Measurements from ENCODE around the gene PIP5K1B.
A peak's percentile ranks its signal among the peaks of the same experiment; 100 is the strongest.

PIP5K1B gene

DNA sequence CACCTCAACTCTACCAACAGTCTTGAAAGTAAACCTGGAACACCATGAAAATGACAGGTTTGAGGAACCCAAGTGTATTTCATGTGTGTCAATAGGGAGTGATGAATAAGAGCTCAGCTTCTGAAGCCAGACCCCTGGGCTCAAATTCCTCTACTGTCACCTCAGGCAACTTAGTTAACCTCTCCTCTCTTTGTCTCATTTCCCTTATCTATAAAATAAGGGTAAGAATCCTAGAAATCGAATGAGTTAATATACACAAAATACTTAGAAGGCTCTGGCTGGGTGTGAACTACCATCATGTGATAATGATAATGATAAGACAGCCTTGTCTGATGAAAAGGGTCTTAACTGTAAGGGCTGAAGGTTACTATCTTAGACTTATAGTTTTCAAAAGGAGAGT is 66.3 kb downstream of the PIP5K1B start:
- DNase-seq (ENCODE audit: low read depth): no peak
- no peak for TF ChIP-seq CTCF (conservative IDR thresholded peaks at IDR 0.05; ENCODE audit: control insufficient read depth, insufficient read depth, low read depth, low read length)
- H3K4me3 ChIP-seq (ENCODE audit: control insufficient read depth, low read depth, low read length): no peak overlapping the region

GRCh38 chr9:68775003-68775730 is 70.1 kb downstream of the PIP5K1B start:
- TF ChIP-seq CTCF (conservative IDR thresholded peaks at IDR 0.05; ENCODE audit: control insufficient read depth, insufficient read depth, low read depth, low read length): no peak
- DNase-seq (ENCODE audit: low read depth): peak; percentile 73
- H3K4me3 ChIP-seq (ENCODE audit: control insufficient read depth, low read depth, low read length): no peak overlapping the region

DNA sequence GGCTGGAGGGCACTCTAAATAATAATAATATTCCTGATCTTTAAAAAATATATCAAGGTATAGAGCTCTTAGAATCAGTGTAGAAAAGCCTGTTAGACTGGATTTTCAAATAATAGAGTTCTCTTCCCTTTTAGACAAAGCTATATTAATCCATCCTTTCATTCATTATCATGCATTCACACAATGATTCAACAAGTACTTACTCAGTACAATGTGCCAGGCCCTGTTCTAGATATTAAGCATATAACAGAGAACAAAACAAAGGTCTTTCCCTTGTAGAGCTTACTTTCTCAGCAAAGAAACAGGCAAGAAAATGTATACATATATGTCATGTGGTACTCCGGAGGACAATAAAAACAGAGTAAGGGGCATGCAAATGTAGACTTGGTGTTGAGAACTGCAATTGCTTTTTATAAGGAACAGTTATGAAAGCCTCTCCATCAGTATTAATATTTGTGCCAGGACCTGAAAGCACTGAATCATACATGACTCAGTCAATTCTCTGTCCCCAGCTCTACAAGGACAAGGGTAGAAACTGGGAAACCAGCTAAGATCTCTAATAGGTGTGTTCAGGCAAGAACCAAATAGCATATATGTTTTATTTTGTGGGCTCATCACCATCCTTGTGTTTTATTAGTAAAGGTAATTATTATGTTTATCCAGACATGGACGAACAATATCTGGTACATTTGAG is 72.2 kb downstream of the PIP5K1B start:
- no peak for TF ChIP-seq CTCF (conservative IDR thresholded peaks at IDR 0.05; ENCODE audit: control insufficient read depth, insufficient read depth, low read depth, low read length)
- H3K4me3 ChIP-seq (ENCODE audit: control insufficient read depth, low read depth, low read length): no peak overlapping the region
- DNase-seq (ENCODE audit: low read depth): peak; percentile 5

GRCh38 chr9:68778635-68779034 is 73.6 kb downstream of the PIP5K1B start:
- DNase-seq (ENCODE audit: low read depth): no peak
- H3K4me3 ChIP-seq (ENCODE audit: control insufficient read depth, low read depth, low read length): no peak overlapping the region
- no peak for TF ChIP-seq CTCF (conservative IDR thresholded peaks at IDR 0.05; ENCODE audit: control insufficient read depth, insufficient read depth, low read depth, low read length)

GRCh38 chr9:68779558-68780379 is 74.7 kb downstream of the PIP5K1B start:
- no peak for TF ChIP-seq CTCF (conservative IDR thresholded peaks at IDR 0.05; ENCODE audit: control insufficient read depth, insufficient read depth, low read depth, low read length)
- peak overlapping the region; percentile 75 for H3K4me3 ChIP-seq (ENCODE audit: control insufficient read depth, low read depth, low read length)
- peak; percentile 90 for DNase-seq (ENCODE audit: low read depth)

DNA sequence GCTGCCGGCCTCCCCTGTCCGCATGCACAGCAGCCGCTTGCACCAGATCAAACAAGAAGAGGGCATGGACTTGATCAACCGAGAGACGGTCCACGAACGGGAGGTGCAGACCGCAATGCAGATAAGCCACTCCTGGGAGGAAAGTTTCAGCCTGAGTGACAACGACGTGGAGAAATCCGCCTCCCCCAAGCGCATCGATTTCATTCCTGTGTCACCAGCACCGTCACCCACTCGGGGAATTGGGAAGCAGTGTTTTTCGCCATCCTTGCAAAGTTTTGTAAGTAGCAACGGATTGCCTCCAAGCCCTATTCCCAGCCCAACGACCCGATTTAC is 75.3 kb downstream of the PIP5K1B start:
- peak overlapping the region; percentile 75 for H3K4me3 ChIP-seq (ENCODE audit: control insufficient read depth, low read depth, low read length)
- no peak for TF ChIP-seq CTCF (conservative IDR thresholded peaks at IDR 0.05; ENCODE audit: control insufficient read depth, insufficient read depth, low read depth, low read length)
- no peak for DNase-seq (ENCODE audit: low read depth)

Measured in fibroblast of mammary gland (primary cell).